Activated CD4-positive, CD25-positive, alpha-beta regulatory T cell treated with anti-CD3 and anti-CD28 coated beads, Interleukin-2, amount 50 U/mL, for 24 hours (primary cell): ENCODE data around the gene SRD5A1.

Experiments used
- ATAC-seq, 2 donors: fragments of 150-1000 bp; cut with Tn5 transposase; one replicate each; pipeline ENCODE4 v1.10.0; 2021; ENCODE audit warnings: mild to moderate bottlenecking in 1 of 2, moderate library complexity in 1 of 2

SRD5A1 gene

GRCh38 chr5:6604946-6605345 lies 28.3 kb upstream of the SRD5A1 start:
- no peak for ATAC-seq

- no peak for ATAC-seq
These were observed 26.2 kb upstream of the SRD5A1 start for GRCh38 chr5:6606884-6607558.

GRCh38 chr5:6607559-6607936 lies 25.7 kb upstream of the SRD5A1 start:
- ATAC-seq: no peak

GRCh38 chr5:6608016-6608415 lies 25.2 kb upstream of the SRD5A1 start:
- no peak for ATAC-seq

GRCh38 chr5:6611334-6612256 lies 21.6 kb upstream of the SRD5A1 start:
- ATAC-seq: no peak

- no peak for ATAC-seq
These were observed 18.0 kb upstream of the SRD5A1 start for GRCh38 chr5:6615034-6615815.

- no peak for ATAC-seq
These were observed 16.6 kb upstream of the SRD5A1 start for GRCh38 chr5:6616632-6617031.

GRCh38 chr5:6623228-6623627 lies 10.0 kb upstream of the SRD5A1 start:
- ATAC-seq: no peak

- no peak for ATAC-seq
These were observed 9.3 kb upstream of the SRD5A1 start for GRCh38 chr5:6623941-6624340.

GRCh38 chr5:6626508-6626907 lies 6.7 kb upstream of the SRD5A1 start:
- no peak for ATAC-seq

- no peak for ATAC-seq
These were observed 1.8 kb upstream of the SRD5A1 start for GRCh38 chr5:6631441-6631840.

- ATAC-seq: peak; percentile 21 to 25
These were observed 834 bp upstream of the SRD5A1 start for GRCh38 chr5:6632324-6632887.

GRCh38 chr5:6633469-6634245 lies 417 bp downstream of the SRD5A1 start:
- peak; percentile 51 to 61 for ATAC-seq

GRCh38 chr5:6634306-6634705 lies 1.1 kb downstream of the SRD5A1 start:
- ATAC-seq: no peak

GRCh38 chr5:6634788-6635430 lies 1.7 kb downstream of the SRD5A1 start:
- ATAC-seq: no peak

GRCh38 chr5:6636293-6636692 lies 3.1 kb downstream of the SRD5A1 start:
- no peak for ATAC-seq

- no peak for ATAC-seq
These were observed 3.8 kb downstream of the SRD5A1 start for GRCh38 chr5:6637022-6637421.

GRCh38 chr5:6637590-6637989 lies 4.3 kb downstream of the SRD5A1 start:
- ATAC-seq: no peak

- ATAC-seq: no peak
These were observed 5.0 kb downstream of the SRD5A1 start for GRCh38 chr5:6638236-6638635.

- no peak for ATAC-seq
These were observed 9.4 kb downstream of the SRD5A1 start for GRCh38 chr5:6642655-6643054.

GRCh38 chr5:6644794-6645241 lies 11.6 kb downstream of the SRD5A1 start:
- ATAC-seq: no peak
